HG03135 (cell line): Measurements from ENCODE around the gene NRXN3.

Source experiments
- ATAC-seq: cut with Tn5 transposase; IDR thresholded peaks from one replicate; pipeline ENCODE4 v1.9.1; 2021; ENCODE audit warnings: mild to moderate bottlenecking, moderate library complexity; ENCODE audit not compliant: unreplicated experiment

Gene NRXN3

DNA sequence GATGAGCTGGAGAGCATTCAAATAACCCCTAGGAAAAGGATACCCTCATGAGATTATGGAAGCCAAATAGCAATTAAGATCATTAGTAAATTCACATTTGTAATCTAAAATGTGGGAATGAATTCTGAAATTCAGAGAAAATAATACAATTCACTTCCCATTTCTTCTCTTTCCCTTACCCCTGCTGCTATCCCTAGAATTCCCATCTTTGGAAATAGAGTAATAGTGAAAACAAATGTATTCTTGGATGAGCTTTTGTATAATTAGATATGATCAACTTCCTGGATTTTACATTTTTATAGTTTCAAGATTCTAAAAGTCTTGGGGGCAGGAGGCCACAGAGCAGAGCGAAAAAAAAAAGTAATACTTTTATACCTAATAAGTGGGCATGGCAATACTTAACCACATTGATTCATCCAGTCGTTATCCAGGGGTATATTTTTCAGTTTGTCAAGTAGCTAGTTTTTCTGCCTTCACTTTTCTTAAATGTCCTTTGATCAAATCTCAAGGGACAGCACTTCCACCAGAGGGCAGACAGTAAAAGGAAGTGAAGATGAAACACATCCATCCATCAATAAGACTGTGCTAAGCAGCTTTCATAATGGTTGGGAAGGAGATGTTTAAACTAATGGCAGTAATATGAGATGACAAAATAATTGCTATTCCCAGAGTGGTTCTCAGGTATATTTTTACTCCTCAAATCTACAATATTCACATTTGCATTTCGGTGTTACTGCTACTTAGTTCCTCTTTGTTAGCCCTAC is 1639.9 kb downstream of the NRXN3 start:
- no peak for ATAC-seq

DNA sequence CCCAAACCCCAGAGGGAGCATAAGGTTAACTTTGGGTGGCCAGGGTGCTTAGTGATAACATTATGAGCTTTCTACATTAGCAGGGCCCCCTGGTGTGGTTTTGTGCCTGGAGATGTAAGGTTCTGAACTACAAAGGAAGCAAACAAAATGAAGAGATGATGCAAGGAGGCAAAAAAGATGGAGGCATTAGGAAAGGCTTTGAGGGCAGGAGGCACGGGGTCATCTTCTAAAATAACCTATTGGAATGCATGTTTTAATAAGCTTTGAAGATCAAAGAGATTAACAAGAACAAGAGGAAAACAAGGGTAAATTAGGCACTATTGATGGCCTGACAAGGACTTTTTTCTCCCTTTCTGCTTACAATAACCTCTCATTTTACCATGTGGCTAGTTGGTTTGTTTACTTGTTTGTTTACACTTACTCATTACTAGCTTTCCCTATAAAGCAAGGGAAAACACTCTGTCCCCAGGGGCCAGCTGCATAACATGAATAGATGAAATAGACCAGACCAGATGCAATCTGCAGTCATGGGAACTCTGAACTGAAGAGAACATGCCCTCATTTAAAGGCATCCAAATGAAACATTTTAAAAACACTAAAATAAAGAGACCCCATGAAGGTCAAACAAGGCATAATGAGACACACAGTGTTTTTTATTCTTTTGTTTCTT is 1650.8 kb downstream of the NRXN3 start:
- ATAC-seq, result no peak

GRCh38 chr14:79822034-79822433 is 1651.9 kb downstream of the NRXN3 start:
- ATAC-seq, result no peak

GRCh38 chr14:79825046-79825521 is 1654.9 kb downstream of the NRXN3 start:
- ATAC-seq, result no peak

DNA sequence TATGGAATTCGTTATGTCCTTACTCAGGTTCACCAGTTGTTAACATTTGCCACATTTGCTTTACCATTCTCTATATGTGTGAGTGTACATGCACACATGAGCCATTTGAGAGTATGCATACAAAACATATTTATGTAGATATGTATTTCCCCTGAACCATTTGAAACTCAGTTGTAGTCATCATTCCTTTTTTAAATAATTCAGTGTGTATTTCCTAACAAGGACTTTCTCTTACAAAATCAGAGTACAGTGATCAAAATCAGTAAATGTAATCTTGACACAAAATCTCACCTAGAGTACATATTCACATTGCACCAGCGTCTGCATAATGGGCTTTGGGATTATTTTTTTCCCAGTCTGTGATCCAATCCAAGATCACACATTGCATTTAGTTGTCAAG is 1656.2 kb downstream of the NRXN3 start:
- no peak for ATAC-seq

GRCh38 chr14:79829405-79830166 is 1659.4 kb downstream of the NRXN3 start:
- ATAC-seq, result no peak

GRCh38 chr14:79831195-79831892 is 1661.2 kb downstream of the NRXN3 start:
- no peak for ATAC-seq

DNA sequence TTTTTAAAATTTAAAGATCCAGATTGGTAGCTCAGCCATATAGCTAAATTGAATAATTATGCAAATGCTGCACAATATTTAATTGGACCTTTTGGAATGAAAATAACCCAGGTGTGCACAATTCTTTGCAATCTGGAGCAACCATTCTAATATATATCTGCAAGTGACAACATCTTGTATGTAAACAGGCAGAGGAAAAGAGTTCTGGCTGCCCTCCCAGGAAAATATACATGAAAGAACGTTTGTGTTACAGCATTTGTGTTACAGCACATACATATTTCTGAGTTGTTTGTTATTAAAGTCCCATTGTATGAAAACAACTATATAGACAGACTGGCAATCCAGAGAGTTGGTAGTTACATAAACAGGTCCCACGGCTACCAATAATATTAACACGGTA is 1663.6 kb downstream of the NRXN3 start:
- ATAC-seq, result no peak

- ATAC-seq, result no peak
Measured at GRCh38 chr14:79834868-79835267, 1664.7 kb downstream of the NRXN3 start.

DNA sequence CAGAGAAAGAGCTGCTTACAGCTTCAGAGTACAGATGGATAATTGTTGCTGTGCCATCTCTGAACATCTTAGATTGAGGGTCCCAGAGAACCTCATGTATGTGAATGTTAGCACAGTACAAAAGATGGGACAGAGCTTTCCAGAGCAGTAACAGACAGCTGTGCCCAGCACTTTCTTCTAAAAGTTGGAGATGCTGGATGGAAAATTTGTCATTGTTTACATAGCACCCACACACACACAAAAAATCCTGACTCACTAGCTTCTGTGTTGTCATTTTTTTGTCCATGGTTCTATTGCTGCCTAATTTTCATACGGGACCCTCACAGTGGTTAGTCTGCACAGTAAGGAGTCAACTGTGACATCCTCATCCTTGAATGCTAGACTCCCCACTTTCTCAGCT is 1666.4 kb downstream of the NRXN3 start:
- no peak for ATAC-seq

DNA sequence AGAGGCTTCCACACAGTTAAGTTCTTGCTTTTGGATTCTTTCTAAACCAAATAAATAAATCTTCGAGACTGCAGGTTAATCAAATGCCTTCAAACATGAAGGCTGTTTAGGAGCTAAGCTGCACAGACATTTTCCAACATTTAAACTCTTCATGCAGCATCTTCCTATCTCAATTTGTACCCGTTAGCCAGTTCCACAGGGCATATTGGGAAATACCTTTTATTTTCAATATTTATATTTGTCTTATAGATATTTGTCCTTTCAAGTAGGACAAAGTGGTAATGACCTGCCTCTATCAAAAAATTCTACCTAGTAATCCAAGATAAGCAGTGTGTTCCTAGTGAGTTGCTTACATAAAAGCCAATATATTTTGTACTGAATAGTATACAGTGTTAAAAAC is 1667.5 kb downstream of the NRXN3 start:
- ATAC-seq, result no peak

- no peak for ATAC-seq
Measured at GRCh38 chr14:79840103-79840502, 1669.9 kb downstream of the NRXN3 start.

GRCh38 chr14:79840831-79841230 is 1670.7 kb downstream of the NRXN3 start:
- no peak for ATAC-seq

DNA sequence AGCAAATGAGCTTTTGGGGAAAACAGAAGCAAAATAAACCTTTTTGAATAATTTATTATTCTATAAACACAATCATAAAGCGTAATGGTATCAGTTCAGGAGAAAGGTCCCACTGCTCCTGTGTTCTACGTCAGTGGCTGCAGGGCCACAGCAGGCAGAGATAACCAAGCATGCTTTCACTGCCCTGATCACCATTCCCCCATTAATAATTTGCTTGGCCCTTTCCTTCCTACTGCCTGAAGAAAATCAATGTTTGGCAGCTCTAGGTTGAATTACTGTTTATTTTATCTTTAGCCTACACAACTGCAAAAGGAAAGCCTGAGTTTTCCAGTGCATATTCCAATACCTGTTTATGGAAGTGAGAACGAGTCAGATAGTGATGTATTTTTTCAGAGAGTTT is 1671.3 kb downstream of the NRXN3 start:
- no peak for ATAC-seq

DNA sequence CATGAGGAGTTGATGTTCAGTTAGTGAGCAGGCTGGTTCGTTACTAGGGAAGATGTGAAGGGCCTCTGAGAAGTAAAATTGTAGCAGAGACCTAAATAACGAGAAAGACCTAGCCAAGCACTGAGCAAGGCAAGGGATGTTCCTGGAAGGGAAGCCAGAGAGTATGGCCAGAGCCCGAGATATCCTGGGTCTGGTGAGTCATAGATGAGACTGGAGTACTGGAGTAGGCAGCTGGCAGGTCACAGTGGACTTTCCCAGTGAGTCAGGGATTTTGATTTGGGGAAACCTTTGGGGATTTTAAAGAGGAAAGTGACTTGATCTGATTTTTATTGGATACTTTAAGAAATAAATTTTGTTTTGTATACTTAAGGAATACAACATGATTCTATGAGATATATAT is 1672.1 kb downstream of the NRXN3 start:
- no peak for ATAC-seq

DNA sequence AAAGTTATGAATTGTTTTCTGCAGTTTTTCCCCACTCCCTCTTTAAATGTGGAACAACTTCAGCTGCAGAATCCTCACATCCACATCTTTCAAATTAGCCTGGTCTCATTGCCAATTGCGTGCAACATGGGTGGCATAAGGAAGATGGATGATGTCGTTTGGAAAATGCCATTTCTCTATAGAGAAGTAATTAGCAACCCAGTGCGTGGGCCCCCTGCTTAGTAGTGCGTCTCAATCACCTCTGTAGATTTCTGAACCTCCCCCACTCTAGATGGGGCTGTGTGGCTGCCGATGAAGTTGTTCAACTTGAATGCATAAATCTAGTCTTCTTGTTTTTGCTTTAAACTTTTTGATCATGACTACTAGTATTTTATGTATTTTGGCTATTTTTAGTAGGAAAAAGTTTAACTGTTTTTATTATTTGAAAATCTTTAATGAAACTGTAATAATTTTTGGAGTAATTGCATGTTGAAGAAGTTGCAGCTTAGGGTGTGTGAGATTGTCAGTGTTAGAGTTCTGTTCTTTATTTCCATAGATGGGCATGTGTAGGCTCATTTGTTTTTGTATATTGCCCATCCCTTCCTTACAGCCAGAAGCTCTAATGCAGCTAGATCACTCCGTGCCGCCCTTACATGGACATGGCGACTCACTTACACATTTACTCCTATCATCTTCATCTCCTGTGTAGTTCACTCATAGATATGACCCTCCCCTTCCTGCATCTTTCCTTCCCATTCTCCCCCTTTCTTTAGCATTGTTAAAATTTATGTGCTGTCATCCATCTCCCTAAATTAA is 1683.0 kb downstream of the NRXN3 start:
- ATAC-seq, result no peak

DNA sequence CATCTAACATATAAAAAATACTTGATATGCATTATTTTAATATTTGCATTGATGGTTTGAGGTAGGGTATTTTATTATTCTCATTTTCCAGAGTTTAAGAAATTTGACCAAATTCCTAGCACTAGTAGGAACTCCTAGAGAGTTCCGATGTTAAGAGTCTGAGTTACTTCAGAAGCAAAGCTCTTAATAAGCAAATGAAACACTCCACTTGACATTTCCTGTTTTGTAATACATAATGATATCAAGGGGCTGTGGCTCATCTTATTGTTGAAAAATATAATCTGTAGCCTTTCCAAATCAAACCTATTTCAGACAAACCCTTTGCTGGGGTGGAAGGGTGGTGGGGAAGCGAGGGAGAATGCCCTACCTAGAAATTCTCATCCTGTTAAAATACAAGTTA is 1685.6 kb downstream of the NRXN3 start:
- ATAC-seq, result no peak

DNA sequence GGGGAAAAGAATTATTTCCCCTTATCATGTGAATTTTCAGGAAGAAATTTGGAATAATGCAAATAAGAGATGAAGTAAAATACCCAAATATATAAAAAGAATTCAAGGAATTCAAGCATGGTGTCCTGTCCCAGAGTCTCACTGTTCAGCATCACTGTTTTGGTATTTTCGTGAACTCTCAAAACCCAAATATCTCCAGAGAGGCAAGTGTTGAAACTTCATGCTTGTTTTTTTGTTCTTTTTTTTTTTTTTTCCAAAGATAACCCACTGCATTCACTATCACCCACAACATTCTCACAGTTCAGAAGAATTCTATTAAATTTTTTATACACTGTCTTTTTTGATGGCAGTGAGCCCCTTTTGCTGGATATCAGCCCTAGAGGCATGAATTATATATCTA is 1686.2 kb downstream of the NRXN3 start:
- no peak for ATAC-seq

DNA sequence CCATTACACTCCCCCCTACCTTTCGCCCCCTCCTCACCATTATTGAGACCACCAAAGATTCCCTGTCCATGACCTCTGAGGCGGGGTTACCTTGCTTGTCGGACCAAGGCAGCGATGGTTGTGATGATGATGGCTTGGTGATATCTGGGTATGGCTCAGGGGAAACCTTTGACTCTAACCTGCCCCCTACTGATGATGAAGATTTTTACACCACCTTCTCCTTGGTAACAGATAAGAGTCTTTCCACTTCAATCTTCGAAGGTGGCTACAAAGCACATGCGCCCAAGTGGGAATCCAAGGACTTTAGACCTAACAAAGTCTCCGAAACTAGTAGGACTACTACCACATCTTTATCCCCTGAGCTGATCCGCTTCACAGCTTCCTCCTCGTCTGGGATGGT is 1690.9 kb downstream of the NRXN3 start:
- no peak for ATAC-seq

DNA sequence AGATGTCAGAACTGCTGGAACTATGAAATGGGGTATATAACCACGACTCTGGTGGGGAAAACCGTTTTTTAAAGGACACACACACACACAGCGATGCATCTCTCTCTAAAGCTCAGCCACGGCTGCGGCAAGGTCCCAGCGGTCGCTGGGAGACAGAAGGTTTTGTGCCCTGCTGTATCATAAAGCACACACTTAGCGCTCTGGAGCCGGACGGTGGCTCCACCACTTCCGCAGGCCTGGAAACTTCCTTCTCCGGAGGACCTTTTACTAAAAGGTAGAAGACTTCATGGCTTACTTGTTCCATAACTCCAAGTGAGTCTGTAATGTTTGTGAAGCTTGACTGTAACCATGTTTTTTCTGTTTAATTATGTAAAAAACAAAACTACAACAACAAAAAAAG is 1691.9 kb downstream of the NRXN3 start:
- no peak for ATAC-seq
